Neural crest cell (in vitro differentiated cells): ENCODE results near the gene TSPAN10. TPM values are rescaled to one million over a fixed set of nuclear protein-coding genes. Genes with fewer than 3 reads are reported as not detected.

Source experiments
- DNase-seq: peaks from one replicate; pipeline ENCODE4 v3.0.0; 2021; ENCODE audit warnings: low read depth, mixed read lengths, low spot score
- H3K27ac Mint-ChIP-seq: one replicate; pipeline ENCODE4 v1.8.0; 2021; ENCODE audit warnings: mild to moderate bottlenecking, mixed read lengths; ENCODE audit not compliant: unreplicated experiment
- H3K27me3 Mint-ChIP-seq: 2 replicates; pipeline ENCODE4 v1.8.0; 2021; ENCODE audit warnings: low read depth, mild to moderate bottlenecking, mixed read lengths
- H3K36me3 Mint-ChIP-seq: 2 replicates; pipeline ENCODE4 v1.8.0; 2021; ENCODE audit warnings: low read depth, mild to moderate bottlenecking, mixed read lengths
- H3K4me1 Mint-ChIP-seq: 2 replicates; pipeline ENCODE4 v1.8.0; 2021; ENCODE audit warnings: mixed read lengths
- H3K4me3 Mint-ChIP-seq: one replicate; pipeline ENCODE4 v1.8.0; 2021; ENCODE audit warnings: mild to moderate bottlenecking, mixed read lengths
- H3K9me3 Mint-ChIP-seq: 2 replicates; pipeline ENCODE4 v1.8.0; 2021; ENCODE audit warnings: mixed read lengths
- CTCF ChIP-seq: fragments of 200-600 bp; sonication (generic); conservative IDR thresholded peaks from 2 replicates; pipeline ENCODE4 v1.5.0; 2021; ENCODE audit warnings: antibody characterized with exemption, mild to moderate bottlenecking
- total RNA-seq: library from RNA; stranded (reverse); gene quantifications from 2 replicates; pipeline ENCODE4 v1.2.1, GENCODE V29; 2021

TSPAN10 gene
- total RNA-seq, 1 donor from 2014 or later = 1.6 TPM

DNA sequence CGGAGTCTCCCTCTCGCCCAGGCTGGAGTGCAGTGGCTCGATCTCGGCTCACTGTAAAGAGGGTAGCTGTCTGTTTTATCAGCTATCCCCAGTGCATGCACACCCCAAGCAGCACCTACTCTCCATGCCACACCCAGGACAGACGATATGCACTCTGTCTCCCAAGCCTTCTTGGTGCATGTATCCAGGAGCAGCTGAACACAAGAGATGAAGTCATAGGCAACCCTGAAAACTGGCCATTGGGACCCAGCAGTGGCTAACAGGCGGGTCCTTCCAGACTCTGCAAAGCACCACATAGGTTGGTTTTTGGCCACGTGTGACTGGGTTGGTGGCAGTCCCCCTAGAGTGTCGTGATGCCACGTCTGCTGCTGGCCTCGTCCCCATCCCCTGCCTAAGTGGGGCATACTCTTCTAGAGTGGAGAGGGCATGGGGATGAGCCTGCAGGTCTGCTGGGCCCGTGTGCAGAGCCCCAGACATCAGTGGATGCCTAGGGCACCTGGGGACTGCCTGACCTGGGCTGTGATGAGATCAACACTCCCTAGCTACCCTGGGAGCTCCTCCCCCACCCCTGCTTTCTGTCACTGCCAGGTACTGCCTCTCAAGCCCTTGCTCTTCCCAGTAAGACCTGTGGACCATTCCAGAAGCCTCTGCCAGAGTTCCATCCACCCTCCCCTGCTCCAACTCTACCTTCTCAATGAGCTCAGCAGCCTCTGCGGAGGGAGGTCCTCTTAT is 10.0 kb downstream of the TSPAN10 start:
- no peak for DNase-seq
- Mint-ChIP-seq H3K4me3 (peak overlapping the region; percentile 12), H3K36me3 (no peaks in the 10 kb centered on the region), H3K9me3 (no peaks in the 10 kb centered on the region), H3K27ac (peak overlapping the region; percentile 12), H3K27me3 (no peaks in the 10 kb centered on the region), H3K4me1 (peaks cover 3% of the 10 kb centered on the region)
- no peak for TF ChIP-seq CTCF

GRCh38 chr17:81647640-81648012 is 10.6 kb downstream of the TSPAN10 start:
- peaks cover 3% of the 10 kb centered on the region for H3K4me1 Mint-ChIP-seq
- no peaks in the 10 kb centered on the region for H3K9me3 Mint-ChIP-seq
- no peak for TF ChIP-seq CTCF
- DNase-seq = no peak
- no peaks in the 10 kb centered on the region for H3K36me3 Mint-ChIP-seq
- no peak overlapping the region for H3K27ac Mint-ChIP-seq
- peak overlapping the region; percentile 12 for H3K4me3 Mint-ChIP-seq
- H3K27me3 Mint-ChIP-seq = no peaks in the 10 kb centered on the region

GRCh38 chr17:81648013-81648706 is 11.2 kb downstream of the TSPAN10 start:
- no peak for TF ChIP-seq CTCF
- no peak overlapping the region for H3K4me3 Mint-ChIP-seq
- no peak overlapping the region for H3K27ac Mint-ChIP-seq
- H3K36me3 Mint-ChIP-seq = no peaks in the 10 kb centered on the region
- DNase-seq = no peak
- H3K27me3 Mint-ChIP-seq = no peaks in the 10 kb centered on the region
- H3K4me1 Mint-ChIP-seq = peaks cover 5% of the 10 kb centered on the region
- H3K9me3 Mint-ChIP-seq = no peaks in the 10 kb centered on the region

DNA sequence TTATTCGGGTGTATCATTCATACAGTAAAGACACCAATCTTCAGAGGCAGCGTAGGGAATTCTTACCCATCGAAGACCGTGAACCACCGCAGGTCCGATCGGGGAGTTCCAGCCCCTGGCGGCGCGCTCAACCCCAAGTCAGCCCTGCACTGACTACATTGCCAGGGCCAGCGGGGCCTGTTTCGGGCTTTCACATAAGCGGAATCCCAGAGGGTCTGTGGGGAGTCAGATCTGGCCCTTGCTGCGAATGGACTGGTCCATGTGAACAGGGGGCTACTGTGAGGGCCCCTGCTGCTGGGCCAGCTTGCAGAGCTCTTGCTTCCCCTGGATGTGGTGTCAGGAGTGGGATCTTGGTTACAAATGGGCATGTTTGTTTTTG is 11.7 kb downstream of the TSPAN10 start:
- no peak for DNase-seq
- Mint-ChIP-seq H3K27me3 (no peaks in the 10 kb centered on the region), H3K27ac (no peak overlapping the region), H3K4me3 (no peak overlapping the region), H3K9me3 (no peaks in the 10 kb centered on the region), H3K4me1 (peaks cover 11% of the 10 kb centered on the region), H3K36me3 (no peaks in the 10 kb centered on the region)
- no peak for TF ChIP-seq CTCF

GRCh38 chr17:81650951-81651350 is 14.0 kb downstream of the TSPAN10 start:
- no peak overlapping the region for H3K4me3 Mint-ChIP-seq
- no peaks in the 10 kb centered on the region for H3K36me3 Mint-ChIP-seq
- TF ChIP-seq CTCF = no peak
- H3K27ac Mint-ChIP-seq = no peak overlapping the region
- no peak for DNase-seq
- peaks cover 11% of the 10 kb centered on the region for H3K4me1 Mint-ChIP-seq
- H3K27me3 Mint-ChIP-seq = no peaks in the 10 kb centered on the region
- no peaks in the 10 kb centered on the region for H3K9me3 Mint-ChIP-seq
